Stimulated activated memory B cell treated with anti-CD40 and anti-IgM and Interleukin-4, amounts not matched to agents 10 μg/mL and 1 μg/mL and 100 μg/mL, for 72 hours (primary cell): ENCODE results near the gene TMEM219.

ENCODE experiments used
- ATAC-seq: fragments of 150-1000 bp; cut with Tn5 transposase; 2 replicates; pipeline ENCODE4 v1.10.0; 2021
- H3K27ac Mint-ChIP-seq: one replicate; pipeline ENCODE4 v1.8.0; 2022; ENCODE audit warnings: mild to moderate bottlenecking, mixed read lengths
- H3K27me3 Mint-ChIP-seq: one replicate; pipeline ENCODE4 v1.8.0; 2022; ENCODE audit warnings: mixed read lengths
- H3K36me3 Mint-ChIP-seq: one replicate; pipeline ENCODE4 v1.8.0; 2022; ENCODE audit warnings: mixed read lengths
- H3K4me1 Mint-ChIP-seq: one replicate; pipeline ENCODE4 v1.8.0; 2022; ENCODE audit warnings: mixed read lengths
- H3K4me3 Mint-ChIP-seq: one replicate; pipeline ENCODE4 v1.8.0; 2022; ENCODE audit warnings: mild to moderate bottlenecking, moderate library complexity, mixed read lengths
- H3K9me3 Mint-ChIP-seq: one replicate; pipeline ENCODE4 v1.8.0; 2022; ENCODE audit warnings: mixed read lengths

Gene TMEM219, protein sequence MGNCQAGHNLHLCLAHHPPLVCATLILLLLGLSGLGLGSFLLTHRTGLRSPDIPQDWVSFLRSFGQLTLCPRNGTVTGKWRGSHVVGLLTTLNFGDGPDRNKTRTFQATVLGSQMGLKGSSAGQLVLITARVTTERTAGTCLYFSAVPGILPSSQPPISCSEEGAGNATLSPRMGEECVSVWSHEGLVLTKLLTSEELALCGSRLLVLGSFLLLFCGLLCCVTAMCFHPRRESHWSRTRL

DNA sequence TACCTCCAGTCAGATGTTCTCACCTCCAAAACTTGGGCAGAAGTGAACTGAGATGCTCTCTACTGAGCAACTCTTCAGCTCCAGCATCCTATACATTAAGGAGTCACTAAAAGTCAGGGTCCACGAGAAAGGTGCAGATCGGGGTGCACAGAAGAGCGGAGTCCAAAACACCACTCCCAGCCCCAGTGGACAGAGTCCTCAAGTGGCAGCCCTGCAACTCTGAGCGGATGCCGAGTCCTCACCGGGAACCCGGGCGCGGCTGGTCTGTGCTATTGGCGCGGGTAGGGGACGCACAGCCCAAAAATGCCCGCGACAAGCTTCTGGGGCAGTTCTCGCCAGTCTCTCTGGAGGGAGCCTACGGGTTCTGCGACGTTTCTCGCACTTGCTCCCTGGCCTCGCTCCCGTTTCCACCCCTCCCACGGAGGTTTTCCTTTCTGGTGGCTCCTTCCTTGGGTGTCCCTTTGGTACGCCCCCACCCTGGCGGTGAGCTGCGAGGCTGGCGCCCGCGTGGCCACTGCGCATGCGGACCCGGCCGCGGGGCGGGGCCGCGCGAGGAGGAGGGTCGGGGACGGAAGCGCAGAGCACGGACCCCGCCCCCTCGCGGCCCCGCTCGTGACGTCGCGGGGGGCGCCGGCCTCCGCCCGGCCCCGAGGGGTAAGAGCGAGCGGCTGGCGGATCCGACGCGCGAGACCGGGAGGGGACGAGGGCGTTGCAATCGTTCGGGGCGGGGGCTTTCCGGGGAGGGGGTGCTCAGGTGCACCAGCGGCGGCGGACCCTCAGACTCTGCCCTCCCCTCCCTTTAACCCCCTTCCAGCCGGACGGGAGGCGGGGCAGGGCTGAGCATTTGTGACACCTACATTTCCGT lies at the start of gene TMEM219:
Gene TMEM219, plus strand, starts transcription at position 601 of the 865 bp plus-strand sequence. CDS start 1,065 bp downstream, outside the sequence.
- Mint-ChIP-seq H3K4me1 (peaks cover 18% of the 10 kb centered on the region), H3K27ac (peak within 1 kb of the TSS; percentile 89), H3K4me3 (peak within 1 kb of the TSS; percentile 88), H3K9me3 (no peaks in the 10 kb centered on the region), H3K27me3 (no peaks in the 10 kb centered on the region), H3K36me3 (peaks cover 6% of the 10 kb centered on the region)
- ATAC-seq = peak; percentile 96

DNA sequence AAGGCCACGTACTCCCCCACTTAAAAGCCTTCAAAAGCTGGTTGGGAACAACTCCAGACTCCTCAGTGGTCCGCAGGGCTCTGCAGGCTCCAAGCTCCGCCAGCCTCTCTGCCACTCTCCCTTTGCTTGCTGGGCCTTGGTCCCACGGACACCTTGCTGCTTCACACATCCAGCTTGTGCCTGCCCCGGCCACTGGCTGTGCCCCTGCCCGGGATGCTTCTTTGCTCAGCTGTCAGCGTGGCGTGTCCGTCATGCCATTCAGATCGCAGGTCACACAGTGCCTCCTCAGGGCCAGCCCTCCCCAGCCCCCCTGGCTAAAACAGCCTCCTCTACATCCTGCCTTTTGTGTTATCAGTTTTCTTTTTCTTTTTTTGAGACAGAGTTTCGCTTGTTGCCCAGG lies 49.8 kb upstream of the TMEM219 start:
- Mint-ChIP-seq H3K27ac (no peak overlapping the region), H3K36me3 (peaks cover 52% of the 10 kb centered on the region), H3K4me1 (peaks cover 15% of the 10 kb centered on the region), H3K4me3 (no peak overlapping the region), H3K9me3 (no peaks in the 10 kb centered on the region), H3K27me3 (no peaks in the 10 kb centered on the region)
- no peak for ATAC-seq

DNA sequence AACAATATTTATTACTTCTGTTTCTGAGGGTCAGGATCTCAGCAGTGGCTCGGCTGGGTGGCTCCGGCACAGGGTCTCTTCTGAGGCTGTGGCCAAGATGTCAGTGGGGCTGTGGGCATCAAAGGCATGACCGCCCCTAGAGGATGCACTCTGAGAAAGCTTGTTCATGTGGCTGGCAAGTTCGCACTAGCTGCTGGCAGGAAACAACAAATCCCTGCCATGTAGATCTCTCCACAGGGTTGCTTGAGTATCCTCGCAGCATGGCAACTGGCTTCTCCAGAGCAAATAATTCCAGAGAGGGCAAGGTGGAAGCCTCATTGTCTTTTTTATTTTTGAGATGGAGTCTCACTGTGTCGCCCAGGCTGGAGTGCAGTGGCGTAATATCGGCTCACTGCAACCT lies 48.4 kb upstream of the TMEM219 start:
- no peak for ATAC-seq
- Mint-ChIP-seq H3K4me1 (peaks cover 10% of the 10 kb centered on the region), H3K27me3 (no peaks in the 10 kb centered on the region), H3K4me3 (no peak overlapping the region), H3K27ac (no peak overlapping the region), H3K9me3 (no peaks in the 10 kb centered on the region), H3K36me3 (peaks cover 46% of the 10 kb centered on the region)

DNA sequence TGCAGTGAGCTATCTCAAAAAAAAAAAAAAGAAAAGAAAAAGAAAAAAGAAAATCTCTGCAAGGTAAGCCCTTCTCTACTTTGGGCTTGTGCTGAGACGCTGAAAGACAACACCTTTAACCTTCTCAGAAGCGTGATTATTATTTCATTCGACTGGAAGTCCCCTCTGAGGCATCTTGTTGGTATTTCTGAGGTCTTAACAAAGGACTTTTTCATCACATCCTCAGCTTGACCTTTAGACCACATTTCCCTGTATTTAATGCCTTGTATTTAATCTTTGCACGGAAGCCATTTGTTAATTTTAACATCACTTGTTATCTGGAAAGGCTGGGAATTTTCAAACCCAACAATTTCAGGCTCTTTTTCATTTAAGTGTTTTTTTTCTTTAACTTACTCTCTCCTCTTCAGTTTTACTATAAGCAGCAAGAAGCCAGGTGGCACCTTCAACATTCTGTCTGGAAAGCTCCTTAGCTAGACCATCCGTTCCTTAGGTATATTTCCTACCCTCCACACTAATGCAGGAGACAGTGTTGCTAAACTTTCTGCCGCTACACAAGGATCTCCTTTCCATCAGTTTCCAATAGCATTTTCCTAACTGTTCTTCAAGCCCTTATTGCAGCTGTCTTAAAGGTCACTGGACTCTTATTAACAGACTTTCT lies 46.2 kb upstream of the TMEM219 start:
- Mint-ChIP-seq H3K4me1 (peaks cover 8% of the 10 kb centered on the region), H3K4me3 (no peak overlapping the region), H3K36me3 (peaks cover 50% of the 10 kb centered on the region), H3K27ac (no peak overlapping the region), H3K9me3 (no peaks in the 10 kb centered on the region), H3K27me3 (no peaks in the 10 kb centered on the region)
- ATAC-seq = no peak

DNA sequence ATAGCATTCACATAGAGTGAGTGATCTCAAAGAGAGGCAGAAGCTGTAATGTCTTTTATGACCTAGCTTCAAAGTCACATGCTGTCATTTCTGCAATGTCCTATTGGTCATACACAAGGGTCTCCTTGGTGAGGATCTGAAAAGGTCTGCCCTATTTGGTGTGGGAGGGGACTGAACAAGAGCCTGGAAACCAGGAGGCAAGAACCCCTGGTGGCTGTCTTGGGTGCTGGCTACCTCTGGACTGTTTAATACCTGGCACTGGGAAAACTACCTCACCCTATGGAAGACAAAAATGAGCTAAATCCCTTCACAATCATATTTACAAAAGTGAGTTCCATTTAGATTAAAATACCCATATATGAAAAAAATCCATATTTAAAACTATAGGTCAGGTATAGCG lies 44.9 kb upstream of the TMEM219 start:
- H3K4me3 Mint-ChIP-seq = no peak overlapping the region
- ATAC-seq = no peak
- no peaks in the 10 kb centered on the region for H3K27me3 Mint-ChIP-seq
- no peaks in the 10 kb centered on the region for H3K9me3 Mint-ChIP-seq
- H3K27ac Mint-ChIP-seq = no peak overlapping the region
- peaks cover 12% of the 10 kb centered on the region for H3K4me1 Mint-ChIP-seq
- peaks cover 59% of the 10 kb centered on the region for H3K36me3 Mint-ChIP-seq

DNA sequence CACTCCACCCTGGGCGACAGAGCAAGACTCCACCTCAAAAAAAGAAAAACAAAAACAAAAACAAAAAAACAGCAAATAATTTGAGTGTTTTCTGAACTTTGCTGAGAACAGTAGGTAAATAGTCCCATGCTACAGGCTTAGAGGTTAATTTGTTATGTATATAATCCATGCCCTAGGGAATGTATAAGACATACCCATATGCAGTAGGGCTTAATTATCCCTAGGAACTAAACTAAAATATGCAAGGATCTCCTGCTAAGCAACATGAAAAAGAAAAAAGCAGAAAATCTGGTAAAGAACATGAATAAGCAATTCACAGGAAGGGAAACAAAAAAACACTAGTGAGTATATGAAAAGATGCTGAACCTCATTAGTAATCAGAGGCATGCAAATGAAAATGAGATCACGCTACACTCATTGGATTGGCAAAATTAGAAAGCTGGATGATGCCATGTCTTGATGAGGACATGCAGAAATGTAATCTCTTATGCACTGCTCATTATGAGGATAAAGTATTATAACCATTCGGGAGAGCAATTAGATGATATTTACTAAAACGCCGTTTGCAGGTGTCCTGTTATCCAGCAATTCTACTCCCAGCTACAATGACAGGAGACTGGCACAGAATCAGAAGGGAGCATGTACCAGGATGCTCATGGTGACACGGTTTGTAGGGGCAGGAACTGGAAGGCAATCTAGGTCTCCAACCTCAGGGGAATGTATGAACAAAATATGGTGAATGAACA lies 41.4 kb upstream of the TMEM219 start:
- Mint-ChIP-seq H3K27ac (no peak overlapping the region), H3K4me1 (peaks cover 39% of the 10 kb centered on the region), H3K27me3 (no peaks in the 10 kb centered on the region), H3K4me3 (no peak overlapping the region), H3K9me3 (no peaks in the 10 kb centered on the region), H3K36me3 (peaks cover 42% of the 10 kb centered on the region)
- ATAC-seq = no peak

DNA sequence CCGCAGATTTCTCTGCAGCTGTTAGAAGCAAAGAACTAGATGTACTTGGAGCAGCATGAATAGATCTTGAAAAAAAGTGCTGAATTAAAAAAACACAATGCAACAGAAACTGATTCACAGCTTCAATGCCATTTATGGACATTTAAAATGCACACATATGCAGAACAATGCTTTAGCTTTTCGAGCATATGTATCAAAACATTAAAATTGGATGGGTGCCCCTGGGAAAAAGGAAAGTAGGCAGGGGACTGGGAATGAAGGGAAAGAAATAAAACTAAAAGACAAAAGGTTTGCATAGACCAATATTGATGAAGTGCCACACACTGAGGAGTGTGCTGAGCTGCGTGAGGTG lies 40.9 kb upstream of the TMEM219 start:
- H3K27me3 Mint-ChIP-seq = no peaks in the 10 kb centered on the region
- no peaks in the 10 kb centered on the region for H3K9me3 Mint-ChIP-seq
- H3K4me1 Mint-ChIP-seq = peaks cover 41% of the 10 kb centered on the region
- H3K27ac Mint-ChIP-seq = no peak overlapping the region
- H3K36me3 Mint-ChIP-seq = peaks cover 39% of the 10 kb centered on the region
- no peak for ATAC-seq
- H3K4me3 Mint-ChIP-seq = no peak overlapping the region

DNA sequence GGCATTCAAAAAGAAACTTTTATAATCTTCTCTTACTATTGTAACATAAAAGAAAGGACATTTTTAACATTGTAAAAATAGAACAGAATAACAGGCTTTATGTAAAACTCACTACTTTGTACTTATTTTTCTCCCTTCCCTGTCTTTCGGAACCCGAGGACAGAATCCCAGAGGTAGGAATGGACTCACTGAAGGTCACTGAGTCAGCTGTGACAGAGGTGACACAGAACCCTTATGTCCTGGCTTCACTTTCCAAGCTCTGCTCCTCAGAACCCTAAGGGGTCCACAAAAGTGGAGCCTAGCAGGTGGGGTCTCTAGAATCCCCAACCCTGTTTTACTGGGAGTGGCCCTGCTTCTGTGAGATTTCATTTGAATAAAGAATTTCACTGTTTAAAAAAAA lies 39.6 kb upstream of the TMEM219 start:
- Mint-ChIP-seq H3K4me1 (peaks cover 53% of the 10 kb centered on the region), H3K36me3 (peaks cover 34% of the 10 kb centered on the region), H3K9me3 (no peaks in the 10 kb centered on the region), H3K27ac (no peak overlapping the region), H3K4me3 (no peak overlapping the region), H3K27me3 (no peaks in the 10 kb centered on the region)
- ATAC-seq = no peak

DNA sequence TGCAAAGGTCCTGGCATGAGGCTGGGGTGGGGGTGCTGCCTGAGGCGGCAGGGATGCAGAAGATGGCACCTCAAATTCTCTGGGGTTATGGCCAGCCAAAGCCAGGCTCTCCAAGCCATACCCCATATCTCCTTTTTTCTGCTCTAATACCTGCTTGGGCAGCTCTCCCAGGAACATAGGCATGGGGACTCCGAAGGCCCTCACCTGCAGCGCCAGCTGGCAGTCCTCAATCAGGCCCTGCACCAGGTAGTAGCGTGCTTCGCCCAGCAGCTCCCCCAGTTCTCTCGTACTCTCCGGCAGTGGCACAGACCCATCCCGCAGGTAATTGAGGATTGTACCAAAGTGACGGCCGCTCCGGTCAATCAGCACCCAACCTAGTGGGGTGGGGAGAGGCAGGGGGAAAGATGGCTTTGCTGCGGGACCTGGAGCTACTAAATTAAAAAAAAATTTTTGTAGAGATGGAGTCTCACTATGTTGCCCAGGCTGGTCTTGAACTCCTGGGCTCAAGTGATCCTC lies 38.8 kb upstream of the TMEM219 start:
- Mint-ChIP-seq H3K9me3 (no peaks in the 10 kb centered on the region), H3K27ac (no peak overlapping the region), H3K4me3 (no peak overlapping the region), H3K4me1 (peaks cover 58% of the 10 kb centered on the region), H3K27me3 (no peaks in the 10 kb centered on the region), H3K36me3 (peaks cover 34% of the 10 kb centered on the region)
- no peak for ATAC-seq

DNA sequence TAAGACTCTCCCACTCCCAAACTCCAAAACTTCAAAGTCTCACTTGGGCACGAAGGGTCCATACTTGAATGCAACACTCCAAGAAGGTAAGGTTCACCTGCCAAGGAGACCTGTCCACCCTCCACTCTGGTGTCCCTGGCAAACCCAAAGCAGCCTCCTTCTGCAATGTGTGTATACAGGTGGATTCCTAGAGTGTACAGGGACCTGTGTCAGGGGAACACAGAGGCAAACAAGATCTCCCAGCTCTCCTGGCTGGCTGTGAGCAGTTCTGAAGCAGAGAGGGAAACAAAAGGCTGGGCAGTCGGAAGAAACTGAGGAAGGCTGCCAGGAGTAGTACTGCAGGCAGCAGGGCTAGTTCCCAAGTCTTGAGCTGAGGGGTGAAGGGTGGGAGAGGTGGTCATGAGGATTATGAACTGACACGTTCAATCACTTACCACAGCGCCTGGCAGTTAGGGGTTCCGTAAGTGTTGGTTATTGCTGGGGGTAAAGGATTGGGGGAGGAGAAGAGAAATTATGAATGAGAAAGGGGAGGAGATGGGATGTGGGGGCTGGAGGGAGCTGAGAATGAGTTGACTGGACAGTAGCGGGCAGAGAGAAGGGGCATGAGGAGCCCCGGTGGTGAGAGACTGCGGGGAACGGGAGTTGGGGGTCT lies 36.6 kb upstream of the TMEM219 start:
- no peak for ATAC-seq
- H3K27ac Mint-ChIP-seq = peak overlapping the region; percentile 98
- peaks cover 55% of the 10 kb centered on the region for H3K4me1 Mint-ChIP-seq
- H3K4me3 Mint-ChIP-seq = peak overlapping the region; percentile 93
- no peaks in the 10 kb centered on the region for H3K9me3 Mint-ChIP-seq
- H3K36me3 Mint-ChIP-seq = peaks cover 29% of the 10 kb centered on the region
- no peaks in the 10 kb centered on the region for H3K27me3 Mint-ChIP-seq

DNA sequence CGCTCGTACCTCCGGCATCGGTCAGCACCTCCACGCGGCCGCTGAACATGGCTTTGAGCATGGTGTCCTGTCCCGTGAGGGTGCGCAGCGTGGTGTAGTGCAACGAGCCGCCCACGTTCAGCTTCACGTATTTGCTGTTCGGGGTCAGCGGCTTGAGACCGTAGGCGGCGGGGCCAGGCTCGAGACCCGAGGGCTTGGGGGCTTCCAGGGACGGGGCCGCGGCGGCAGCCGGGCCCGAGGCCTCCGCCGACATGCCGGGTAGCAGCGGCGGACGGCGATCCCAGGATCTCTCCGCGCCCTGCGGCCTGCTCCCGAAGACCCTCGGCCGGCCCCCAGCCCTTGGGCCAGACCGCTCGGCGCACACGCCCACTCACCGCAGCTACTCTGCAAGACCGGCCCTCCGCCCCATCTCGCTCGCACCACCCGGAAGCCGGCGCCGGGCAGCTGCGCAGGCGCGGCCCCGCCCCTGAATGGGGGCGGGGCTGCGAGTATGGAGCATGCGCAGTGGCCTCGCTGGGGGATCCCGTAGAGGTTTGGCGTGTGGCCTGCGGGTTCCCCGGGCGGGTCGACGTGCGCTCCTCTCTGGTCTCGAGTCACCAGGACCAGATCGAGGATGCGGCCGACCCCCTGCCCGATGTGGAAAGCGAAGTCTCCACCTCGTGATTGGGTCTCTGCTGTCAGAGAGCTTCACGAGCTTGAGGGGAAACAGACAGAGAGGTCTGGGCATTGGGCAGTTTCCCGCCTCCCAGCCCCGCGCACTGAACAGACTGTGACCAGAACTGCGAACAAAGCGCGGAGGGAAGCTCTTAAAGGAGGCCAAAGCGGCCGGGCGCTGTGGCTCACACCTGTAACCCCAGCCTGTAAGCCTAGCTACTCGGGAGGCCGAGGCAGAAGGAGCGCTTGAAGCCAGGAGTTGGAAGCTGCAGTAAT lies 35.8 kb upstream of the TMEM219 start, which contains the start of gene KCTD13:
Gene KCTD13, minus strand, starts transcription at position 446 of the 930 bp plus-strand sequence. Its CDS starts 193 bp downstream, at position 253.
- Mint-ChIP-seq H3K4me3 (peak within 1 kb of the TSS; percentile 93), H3K9me3 (no peaks in the 10 kb centered on the region), H3K27ac (peak within 1 kb of the TSS; percentile 98), H3K4me1 (peaks cover 47% of the 10 kb centered on the region), H3K36me3 (peaks cover 21% of the 10 kb centered on the region), H3K27me3 (no peaks in the 10 kb centered on the region)
- ATAC-seq = peak; percentile 96

DNA sequence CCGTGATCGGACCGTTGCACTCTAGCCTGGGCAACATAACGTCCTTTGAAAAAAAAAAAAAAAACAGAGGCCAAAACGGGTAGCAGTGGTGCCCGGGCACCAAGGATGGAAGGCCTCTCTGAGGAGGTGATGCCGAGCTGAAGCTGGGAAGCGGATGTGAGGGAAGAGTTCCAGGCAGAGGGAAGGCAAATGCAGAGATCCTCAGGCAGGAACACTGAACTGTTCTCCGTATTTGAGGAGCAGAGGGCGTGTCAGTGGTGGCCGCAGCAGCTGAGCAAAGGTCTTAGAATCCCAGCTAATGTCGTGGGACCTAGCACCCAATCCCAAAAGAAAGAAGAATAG lies 35.2 kb upstream of the TMEM219 start:
- no peaks in the 10 kb centered on the region for H3K9me3 Mint-ChIP-seq
- peak overlapping the region; percentile 93 for H3K4me3 Mint-ChIP-seq
- H3K27ac Mint-ChIP-seq = peak overlapping the region; percentile 98
- no peaks in the 10 kb centered on the region for H3K27me3 Mint-ChIP-seq
- peaks cover 15% of the 10 kb centered on the region for H3K36me3 Mint-ChIP-seq
- H3K4me1 Mint-ChIP-seq = peaks cover 47% of the 10 kb centered on the region
- ATAC-seq = peak; percentile 44

DNA sequence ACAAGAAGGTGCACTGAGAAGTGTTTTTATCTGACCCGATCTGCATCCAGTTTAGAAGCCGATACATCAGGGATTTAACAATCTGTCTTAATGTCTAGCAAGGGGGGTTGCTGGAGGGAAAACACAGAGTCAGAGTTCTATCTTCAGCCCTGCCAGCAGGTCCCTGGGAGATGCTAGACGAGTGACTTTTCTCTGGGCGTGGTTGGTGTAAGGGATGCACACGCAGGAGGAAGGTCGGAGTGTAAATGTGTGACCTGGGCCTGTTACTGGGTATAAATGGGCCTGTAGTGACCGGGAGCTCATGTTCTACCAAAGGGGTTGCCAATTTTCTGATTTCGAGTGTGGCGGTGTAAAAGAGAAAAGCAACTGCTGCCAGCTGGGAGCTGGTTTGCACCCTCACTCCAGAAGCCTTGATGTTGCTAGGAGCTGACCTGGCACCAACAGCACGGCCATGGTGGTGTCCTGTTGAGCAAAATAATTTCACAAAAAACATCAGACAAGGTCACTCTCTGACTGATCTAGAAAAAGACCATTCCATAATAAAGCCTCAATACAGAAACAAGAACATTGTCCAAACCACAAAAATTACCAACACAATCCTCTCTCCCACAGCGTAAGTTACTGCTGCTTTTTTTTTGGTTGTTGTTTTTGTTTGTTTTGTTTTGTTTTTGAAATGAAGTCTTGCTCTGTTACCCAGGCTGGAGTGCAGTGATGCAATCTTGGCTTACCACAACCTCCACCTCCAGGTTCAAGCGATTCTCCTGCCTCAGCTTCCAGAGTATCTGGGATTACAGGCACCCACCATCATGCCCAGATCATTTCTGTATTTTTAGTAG lies 34.6 kb upstream of the TMEM219 start:
- H3K9me3 Mint-ChIP-seq = no peaks in the 10 kb centered on the region
- no peak for ATAC-seq
- no peaks in the 10 kb centered on the region for H3K27me3 Mint-ChIP-seq
- peaks cover 15% of the 10 kb centered on the region for H3K36me3 Mint-ChIP-seq
- H3K4me3 Mint-ChIP-seq = peak overlapping the region; percentile 93
- peak overlapping the region; percentile 98 for H3K27ac Mint-ChIP-seq
- peaks cover 47% of the 10 kb centered on the region for H3K4me1 Mint-ChIP-seq
